ENCODE data around the gene GFAP.

The GFAP gene

GRCh38 chr17:44922746-44923470, 7.6 kb upstream of the GFAP start:
- no peak overlapping the region for H3K27ac Mint-ChIP-seq
- H3K27me3 Mint-ChIP-seq = peaks cover 43% of the 10 kb centered on the region
- no peaks in the 10 kb centered on the region for H3K9me3 Mint-ChIP-seq
- H3K4me1 Mint-ChIP-seq = peaks cover 22% of the 10 kb centered on the region
- ATAC-seq = no peak
- no peaks in the 10 kb centered on the region for H3K36me3 Mint-ChIP-seq
- H3K4me3 Mint-ChIP-seq = no peak overlapping the region

- no peaks in the 10 kb centered on the region for H3K36me3 Mint-ChIP-seq
- peaks cover 50% of the 10 kb centered on the region for H3K27me3 Mint-ChIP-seq
- no peaks in the 10 kb centered on the region for H3K9me3 Mint-ChIP-seq
- no peak for ATAC-seq
- peaks cover 22% of the 10 kb centered on the region for H3K4me1 Mint-ChIP-seq
- H3K27ac Mint-ChIP-seq = no peak overlapping the region
- H3K4me3 Mint-ChIP-seq = no peak overlapping the region
Observed at GRCh38 chr17:44922136-44922535, 6.8 kb upstream of the GFAP start.

GRCh38 chr17:44921122-44921882, 6.0 kb upstream of the GFAP start:
- peaks cover 22% of the 10 kb centered on the region for H3K4me1 Mint-ChIP-seq
- no peaks in the 10 kb centered on the region for H3K9me3 Mint-ChIP-seq
- peaks cover 58% of the 10 kb centered on the region for H3K27me3 Mint-ChIP-seq
- no peak overlapping the region for H3K4me3 Mint-ChIP-seq
- no peak overlapping the region for H3K27ac Mint-ChIP-seq
- no peak for ATAC-seq
- H3K36me3 Mint-ChIP-seq = no peaks in the 10 kb centered on the region

GRCh38 chr17:44920565-44920940, 5.3 kb upstream of the GFAP start:
- Mint-ChIP-seq H3K27ac (no peak overlapping the region), H3K27me3 (peaks cover 65% of the 10 kb centered on the region), H3K36me3 (no peaks in the 10 kb centered on the region), H3K4me1 (peaks cover 22% of the 10 kb centered on the region), H3K9me3 (no peaks in the 10 kb centered on the region), H3K4me3 (no peak overlapping the region)
- ATAC-seq = peak; percentile 47

GRCh38 chr17:44919885-44920564, 4.7 kb upstream of the GFAP start:
- Mint-ChIP-seq H3K36me3 (no peaks in the 10 kb centered on the region), H3K27ac (peak overlapping the region; percentile 32), H3K4me1 (peaks cover 22% of the 10 kb centered on the region), H3K27me3 (peaks cover 71% of the 10 kb centered on the region), H3K4me3 (no peak overlapping the region), H3K9me3 (no peaks in the 10 kb centered on the region)
- peak; percentile 90 for ATAC-seq

- H3K36me3 Mint-ChIP-seq = no peaks in the 10 kb centered on the region
- no peak for ATAC-seq
Observed at GRCh38 chr17:44919411-44919810, 4.1 kb upstream of the GFAP start.

GRCh38 chr17:44918006-44918405, 2.7 kb upstream of the GFAP start:
- no peak overlapping the region for H3K27ac Mint-ChIP-seq
- H3K9me3 Mint-ChIP-seq = no peaks in the 10 kb centered on the region
- no peak overlapping the region for H3K4me3 Mint-ChIP-seq
- no peak for ATAC-seq
- H3K27me3 Mint-ChIP-seq = peaks cover 77% of the 10 kb centered on the region
- peaks cover 28% of the 10 kb centered on the region for H3K4me1 Mint-ChIP-seq
- no peaks in the 10 kb centered on the region for H3K36me3 Mint-ChIP-seq

More at GRCh38 chr17:44919411-44919810, 4.1 kb upstream of the GFAP start:
- H3K9me3 Mint-ChIP-seq = no peaks in the 10 kb centered on the region
- H3K27me3 Mint-ChIP-seq = peaks cover 77% of the 10 kb centered on the region
- H3K4me3 Mint-ChIP-seq = no peak overlapping the region
- peak overlapping the region; percentile 32 for H3K27ac Mint-ChIP-seq
- peaks cover 22% of the 10 kb centered on the region for H3K4me1 Mint-ChIP-seq

- ATAC-seq = no peak
- Mint-ChIP-seq H3K4me3 (no peak overlapping the region), H3K9me3 (no peaks in the 10 kb centered on the region), H3K4me1 (peaks cover 28% of the 10 kb centered on the region), H3K27ac (no peak overlapping the region), H3K36me3 (no peaks in the 10 kb centered on the region), H3K27me3 (peaks cover 77% of the 10 kb centered on the region)
Observed at GRCh38 chr17:44917456-44917855, 2.2 kb upstream of the GFAP start.

- Mint-ChIP-seq H3K4me1 (peaks cover 28% of the 10 kb centered on the region), H3K27me3 (peaks cover 77% of the 10 kb centered on the region), H3K27ac (no peak overlapping the region), H3K4me3 (no peak overlapping the region), H3K36me3 (no peaks in the 10 kb centered on the region), H3K9me3 (no peaks in the 10 kb centered on the region)
- ATAC-seq = no peak
Observed at GRCh38 chr17:44916781-44917241, 1.5 kb upstream of the GFAP start.

GRCh38 chr17:44915862-44916780, 821 bp upstream of the GFAP start:
- peaks cover 76% of the 10 kb centered on the region for H3K27me3 Mint-ChIP-seq
- no peak for ATAC-seq
- H3K27ac Mint-ChIP-seq = no peak overlapping the region
- no peaks in the 10 kb centered on the region for H3K36me3 Mint-ChIP-seq
- no peaks in the 10 kb centered on the region for H3K9me3 Mint-ChIP-seq
- peaks cover 24% of the 10 kb centered on the region for H3K4me1 Mint-ChIP-seq
- no peak overlapping the region for H3K4me3 Mint-ChIP-seq

- no peaks in the 10 kb centered on the region for H3K36me3 Mint-ChIP-seq
- no peaks in the 10 kb centered on the region for H3K9me3 Mint-ChIP-seq
- H3K27ac Mint-ChIP-seq = no peak overlapping the region
- ATAC-seq = no peak
- peaks cover 75% of the 10 kb centered on the region for H3K27me3 Mint-ChIP-seq
- no peak overlapping the region for H3K4me3 Mint-ChIP-seq
- H3K4me1 Mint-ChIP-seq = peaks cover 18% of the 10 kb centered on the region
Observed at GRCh38 chr17:44914698-44915271, 515 bp downstream of the GFAP start.

- no peak overlapping the region for H3K27ac Mint-ChIP-seq
- no peaks in the 10 kb centered on the region for H3K9me3 Mint-ChIP-seq
- H3K4me1 Mint-ChIP-seq = peaks cover 15% of the 10 kb centered on the region
- peaks cover 75% of the 10 kb centered on the region for H3K27me3 Mint-ChIP-seq
- no peaks in the 10 kb centered on the region for H3K36me3 Mint-ChIP-seq
- ATAC-seq = no peak
- no peak overlapping the region for H3K4me3 Mint-ChIP-seq
Observed at GRCh38 chr17:44914148-44914547, 1.2 kb downstream of the GFAP start.

GRCh38 chr17:44913676-44914075, 1.6 kb downstream of the GFAP start:
- Mint-ChIP-seq H3K9me3 (no peaks in the 10 kb centered on the region), H3K4me3 (no peak overlapping the region), H3K4me1 (peaks cover 15% of the 10 kb centered on the region), H3K27me3 (peaks cover 79% of the 10 kb centered on the region), H3K36me3 (no peaks in the 10 kb centered on the region), H3K27ac (no peak overlapping the region)
- ATAC-seq = no peak

- H3K9me3 Mint-ChIP-seq = no peaks in the 10 kb centered on the region
- no peak overlapping the region for H3K4me3 Mint-ChIP-seq
- peaks cover 87% of the 10 kb centered on the region for H3K27me3 Mint-ChIP-seq
Observed at GRCh38 chr17:44912763-44913544, 2.3 kb downstream of the GFAP start.

More at GRCh38 chr17:44912763-44913544, 2.3 kb downstream of the GFAP start:
- ATAC-seq = no peak
- Mint-ChIP-seq H3K4me1 (peaks cover 15% of the 10 kb centered on the region), H3K36me3 (no peaks in the 10 kb centered on the region), H3K27ac (no peak overlapping the region)
